RWPE2 (cell line): ENCODE measurements around the gene TOR1A.
"Not testable (repeated sequence)": the region's sequence is repeated elsewhere in the genome, so short reads cannot be mapped to it uniquely, and the experiment has no call there.

Experiments used
- ATAC-seq: fragments of 200-7000 bp; cut with Tn5 transposase; 3 replicates; pipeline ENCODE4 v1.9.1; 2021; ENCODE audit warnings: low read depth
- DNase-seq: peaks from one replicate; pipeline ENCODE4 v3.0.0-alpha.2; 2020; ENCODE audit warnings: low spot score
- H3K27ac ChIP-seq: fragments of 450-650 bp; 2 replicates; pipeline ENCODE4 v1.5.1; 2017; ENCODE audit warnings: mild to moderate bottlenecking; ENCODE audit not compliant: poor library complexity, severe bottlenecking
- H3K27me3 ChIP-seq: fragments of 250-450 bp; sonication (Bioruptor Pico); 2 replicates; pipeline ENCODE4 v1.5.1; 2021; ENCODE audit warnings: mild to moderate bottlenecking, moderate library complexity; ENCODE audit not compliant: insufficient read depth, poor library complexity, severe bottlenecking
- H3K36me3 ChIP-seq: fragments of 250-450 bp; sonication (Bioruptor Pico); 2 replicates; pipeline ENCODE4 v1.5.1; 2020; ENCODE audit warnings: low read depth, mild to moderate bottlenecking, moderate library complexity
- H3K4me1 ChIP-seq: fragments of 250-450 bp; sonication (Bioruptor Pico); 2 replicates; pipeline ENCODE4 v1.5.1; 2021; ENCODE audit warnings: mild to moderate bottlenecking, moderate library complexity; ENCODE audit not compliant: insufficient read depth, poor library complexity, severe bottlenecking
- H3K4me3 ChIP-seq: fragments of 250-450 bp; sonication (Bioruptor Pico); 2 replicates; pipeline ENCODE4 v1.5.1; 2021; ENCODE audit warnings: mild to moderate bottlenecking, moderate library complexity; ENCODE audit not compliant: severe bottlenecking
- H3K9me3 ChIP-seq: fragments of 250-450 bp; sonication (Bioruptor Pico); 2 replicates; pipeline ENCODE4 v1.5.1; 2021; ENCODE audit warnings: mild to moderate bottlenecking, moderate library complexity; ENCODE audit not compliant: severe bottlenecking
- CTCF ChIP-seq: fragments of 450-650 bp; IDR thresholded peaks from one replicate; pipeline ENCODE4 v1.5.1; 2017; ENCODE audit warnings: mild to moderate bottlenecking, moderate library complexity; ENCODE audit not compliant: poor library complexity, severe bottlenecking

Gene TOR1A

GRCh38 chr9:129779560-129780190, 44.3 kb downstream of the TOR1A start:
- H3K9me3 ChIP-seq: no peaks in the 10 kb centered on the region
- ATAC-seq: no peak
- no peaks in the 10 kb centered on the region for H3K27me3 ChIP-seq
- no peak for DNase-seq
- H3K4me3 ChIP-seq: no peak overlapping the region
- no peak overlapping the region for H3K27ac ChIP-seq
- peaks cover 17% of the 10 kb centered on the region for H3K4me1 ChIP-seq
- TF ChIP-seq CTCF: no peak
- no peaks in the 10 kb centered on the region for H3K36me3 ChIP-seq

GRCh38 chr9:129778469-129778868, 45.5 kb downstream of the TOR1A start:
- DNase-seq (no peak), ATAC-seq (no peak)
- Histone ChIP-seq H3K36me3 (no peaks in the 10 kb centered on the region), H3K27me3 (no peaks in the 10 kb centered on the region), H3K4me1 (peaks cover 21% of the 10 kb centered on the region), H3K9me3 (no peaks in the 10 kb centered on the region), H3K27ac (peak overlapping the region; percentile 68), H3K4me3 (no peak overlapping the region)
- TF ChIP-seq CTCF: no peak

- no peak for TF ChIP-seq CTCF
- no peaks in the 10 kb centered on the region for H3K36me3 ChIP-seq
- H3K27ac ChIP-seq: peak overlapping the region; percentile 68
- H3K27me3 ChIP-seq: no peaks in the 10 kb centered on the region
- ATAC-seq: no peak
- H3K4me3 ChIP-seq: no peak overlapping the region
- peaks cover 21% of the 10 kb centered on the region for H3K4me1 ChIP-seq
- H3K9me3 ChIP-seq: no peaks in the 10 kb centered on the region
- no peak for DNase-seq
Measured at GRCh38 chr9:129777769-129778130, 46.2 kb downstream of the TOR1A start.

GRCh38 chr9:129776938-129777768, 46.8 kb downstream of the TOR1A start:
- DNase-seq (peak; percentile 96), ATAC-seq (peak; percentile 86)
- Histone ChIP-seq H3K4me3 (no peak overlapping the region), H3K27me3 (no peaks in the 10 kb centered on the region), H3K9me3 (no peaks in the 10 kb centered on the region), H3K36me3 (no peaks in the 10 kb centered on the region), H3K27ac (peak overlapping the region; percentile 68), H3K4me1 (peaks cover 21% of the 10 kb centered on the region)
- no peak for TF ChIP-seq CTCF

- peak overlapping the region; percentile 68 for H3K27ac ChIP-seq
- H3K27me3 ChIP-seq: no peaks in the 10 kb centered on the region
- H3K36me3 ChIP-seq: no peaks in the 10 kb centered on the region
- ATAC-seq (no peak), DNase-seq (no peak)
- H3K9me3 ChIP-seq: no peaks in the 10 kb centered on the region
- H3K4me1 ChIP-seq: peaks cover 21% of the 10 kb centered on the region
- H3K4me3 ChIP-seq: no peak overlapping the region
- no peak for TF ChIP-seq CTCF
Measured at GRCh38 chr9:129776566-129776937, 47.4 kb downstream of the TOR1A start.

GRCh38 chr9:129776096-129776495, 47.8 kb downstream of the TOR1A start:
- H3K27ac ChIP-seq, H3K4me3 ChIP-seq, H3K9me3 ChIP-seq, DNase-seq, H3K27me3 ChIP-seq, ATAC-seq, H3K36me3 ChIP-seq: not testable (repeated sequence)
- peaks cover 21% of the 10 kb centered on the region for H3K4me1 ChIP-seq
